SW480 (cell line): ENCODE results near the gene ZMYND19.
"Not testable (repeated sequence)": the region's sequence is repeated elsewhere in the genome, so short reads cannot be mapped to it uniquely, and the experiment has no call there.

ENCODE experiments used
- DNase-seq: peaks from one replicate; pipeline ENCODE4 v3.0.0-alpha.2; 2016; ENCODE audit warnings: low spot score

The ZMYND19 gene

DNA sequence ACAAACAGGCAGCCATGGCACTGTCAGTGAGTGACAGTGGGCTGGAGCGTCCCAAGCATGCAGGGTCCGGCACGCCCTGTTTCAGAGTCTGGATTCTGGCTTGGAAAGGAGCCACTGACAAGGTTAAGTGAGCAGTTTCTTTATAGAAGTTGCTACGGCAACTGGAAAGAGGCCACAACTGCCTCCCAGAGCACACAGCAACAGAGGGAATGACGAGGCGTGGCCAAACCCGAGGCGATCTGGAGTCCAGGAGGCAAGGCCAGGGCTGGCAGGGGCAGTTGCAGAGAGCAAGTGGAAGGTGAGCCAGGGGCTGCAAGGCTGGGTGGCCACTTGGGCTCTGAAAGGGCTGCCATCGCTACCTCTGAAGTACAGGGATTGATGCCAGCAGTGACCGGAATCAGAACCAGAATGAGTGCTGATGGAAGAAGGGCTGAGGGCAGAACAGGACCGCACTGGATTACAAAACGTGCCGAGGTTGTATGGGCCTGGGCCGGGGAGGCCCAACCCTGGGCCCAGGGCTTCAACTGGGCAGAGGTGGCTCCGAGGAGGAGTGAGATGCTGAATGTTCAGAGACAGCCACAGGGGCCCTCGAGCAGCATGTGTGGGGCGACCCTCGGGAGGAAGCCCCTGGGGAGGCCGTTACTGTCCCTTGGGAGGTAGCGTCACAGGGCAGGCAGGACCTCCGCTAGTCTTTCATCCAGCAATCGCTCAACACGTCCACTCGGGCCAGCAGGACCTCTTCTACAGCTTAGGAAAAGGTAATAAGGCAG, 34.1 kb downstream of the ZMYND19 start:
- peak; percentile 24 for DNase-seq

DNA sequence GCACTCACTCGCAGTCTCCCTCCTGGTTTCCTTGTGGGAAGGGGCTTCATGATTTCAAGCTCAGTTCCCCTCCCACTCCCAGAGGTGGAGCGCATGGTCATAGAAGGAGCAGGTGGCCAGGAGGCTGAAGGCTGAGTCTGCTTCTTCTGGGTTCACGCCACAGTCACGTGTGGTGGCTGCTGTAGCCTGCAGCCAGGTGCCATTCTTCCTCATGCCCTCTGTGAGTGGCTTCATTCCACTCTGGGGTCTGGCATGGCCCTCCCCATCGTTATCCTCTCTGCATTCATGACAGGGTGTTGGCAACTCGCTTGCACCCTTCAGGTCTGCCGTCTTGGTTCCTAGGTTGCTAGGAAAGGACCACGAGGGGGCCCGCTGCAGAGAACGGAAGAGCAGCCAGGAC, 35.1 kb downstream of the ZMYND19 start:
- no peak for DNase-seq

DNA sequence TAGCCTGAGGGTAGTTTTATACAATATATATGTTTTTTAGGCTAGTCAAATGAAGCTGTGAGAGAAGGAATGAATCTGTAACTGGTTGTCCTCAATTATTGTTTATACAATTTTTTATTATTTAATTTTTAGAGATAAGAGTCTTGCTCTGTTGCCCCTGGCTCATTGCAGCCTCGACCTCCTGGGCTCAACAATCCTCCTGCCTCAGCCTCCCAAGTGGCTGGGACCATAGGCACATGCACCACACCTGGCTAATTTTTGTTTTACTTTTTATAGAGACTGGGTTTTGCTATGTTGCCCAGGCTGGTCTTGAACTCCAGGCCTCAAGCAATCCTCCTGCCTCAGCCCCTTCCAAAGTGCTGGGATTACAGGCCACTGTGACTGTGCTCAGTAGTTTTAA, 36.0 kb downstream of the ZMYND19 start:
- DNase-seq: no peak

DNA sequence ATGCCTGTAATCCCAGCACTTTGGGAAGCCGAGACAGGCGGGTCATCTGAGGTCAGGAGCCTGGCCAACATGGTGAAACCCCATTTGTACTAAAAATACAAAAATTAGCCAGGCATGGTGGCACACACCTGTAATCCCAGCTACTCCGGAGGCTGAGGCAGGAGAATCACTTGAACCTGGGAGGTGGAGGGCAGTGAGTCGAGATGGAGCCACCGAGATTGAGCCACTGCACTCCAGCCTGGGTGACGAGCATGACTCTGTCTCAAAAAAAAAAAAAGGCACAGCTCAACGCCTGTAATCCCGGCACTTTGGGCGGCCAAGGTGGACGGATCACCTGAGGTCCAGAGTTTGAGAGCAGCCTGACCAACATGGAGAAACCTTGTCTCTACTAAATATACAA, 36.7 kb downstream of the ZMYND19 start:
- DNase-seq: not testable (repeated sequence)

DNA sequence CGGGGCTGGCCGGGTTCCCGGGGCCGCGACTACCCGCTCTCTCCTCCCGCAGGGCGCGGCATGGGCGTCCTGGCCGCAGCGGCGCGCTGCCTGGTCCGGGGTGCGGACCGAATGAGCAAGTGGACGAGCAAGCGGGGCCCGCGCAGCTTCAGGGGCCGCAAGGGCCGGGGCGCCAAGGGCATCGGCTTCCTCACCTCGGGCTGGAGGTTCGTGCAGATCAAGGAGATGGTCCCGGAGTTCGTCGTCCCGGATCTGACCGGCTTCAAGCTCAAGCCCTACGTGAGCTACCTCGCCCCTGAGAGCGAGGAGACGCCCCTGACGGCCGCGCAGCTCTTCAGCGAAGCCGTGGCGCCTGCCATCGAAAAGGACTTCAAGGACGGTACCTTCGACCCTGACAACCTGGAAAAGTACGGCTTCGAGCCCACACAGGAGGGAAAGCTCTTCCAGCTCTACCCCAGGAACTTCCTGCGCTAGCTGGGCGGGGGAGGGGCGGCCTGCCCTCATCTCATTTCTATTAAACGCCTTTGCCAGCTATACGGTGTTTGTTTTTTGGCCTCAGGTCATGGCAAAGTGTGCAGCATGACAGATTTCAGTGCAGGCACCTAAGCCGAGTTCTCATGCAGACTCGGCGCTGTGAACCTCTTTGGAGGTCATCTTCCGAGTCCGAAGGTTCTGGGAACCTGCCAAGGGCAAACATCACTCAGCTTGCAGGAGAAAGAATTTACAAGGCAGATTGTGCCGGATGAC, 38.1 kb downstream of the ZMYND19 start:
- DNase-seq: peak; percentile 23

DNA sequence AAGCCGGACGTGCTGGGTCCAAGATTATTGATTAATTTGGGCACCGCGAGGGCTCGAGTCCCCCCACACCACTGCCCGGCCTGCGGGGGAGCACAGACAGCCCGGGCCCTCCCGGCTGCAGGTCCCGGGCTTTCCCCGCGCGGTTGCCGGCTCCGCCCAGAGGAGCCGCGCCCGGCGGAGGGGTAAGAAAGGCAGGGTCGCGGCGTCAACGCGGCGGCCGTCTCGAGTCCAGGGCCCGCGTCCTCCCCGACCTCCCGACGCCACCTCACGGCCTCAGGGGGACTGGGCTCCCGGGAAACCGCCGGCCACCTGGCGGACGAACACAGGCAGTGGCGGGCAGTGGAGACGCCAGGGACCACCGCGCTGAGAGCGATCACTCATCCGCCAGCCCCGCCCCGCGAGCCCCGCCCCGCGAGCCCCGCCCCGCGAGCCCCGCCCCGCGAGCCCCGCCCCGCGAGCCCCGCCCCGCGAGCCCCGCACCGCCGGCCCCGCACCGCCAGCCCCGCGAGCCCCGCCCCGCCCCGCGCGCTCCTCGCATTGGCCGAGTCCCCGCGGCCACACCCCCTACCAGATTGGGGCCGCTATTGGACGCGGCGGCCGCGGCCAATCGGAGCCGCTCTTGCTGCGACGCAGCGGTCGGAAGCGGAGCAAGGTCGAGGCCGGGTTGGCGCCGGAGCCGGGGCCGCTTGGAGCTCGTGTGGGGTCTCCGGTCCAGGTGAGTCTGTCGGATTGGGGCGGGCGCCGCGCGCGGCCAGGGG, 38.9 kb downstream of the ZMYND19 start, which contains the start of gene MRPL41:
MRPL41 (plus strand) TSS at position 616 of the 758 bp plus-strand sequence. CDS start 203 bp downstream, outside the sequence.
- peak; percentile 81 for DNase-seq

DNA sequence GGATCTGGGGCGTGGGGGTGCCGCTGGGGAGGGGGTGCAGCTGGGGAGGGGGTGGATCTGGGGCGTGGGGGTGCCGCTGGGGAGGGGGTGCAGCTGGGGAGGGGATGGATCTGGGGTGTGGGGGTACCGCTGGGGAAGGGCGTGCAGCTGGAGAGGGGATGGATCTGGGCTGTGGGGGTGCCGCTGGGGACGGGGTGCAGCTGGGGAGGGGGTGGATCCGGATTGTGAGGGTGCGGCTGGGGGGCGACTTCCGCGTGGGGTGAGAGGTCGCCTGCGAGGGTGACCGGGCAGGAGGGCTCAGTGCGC, 39.4 kb downstream of the ZMYND19 start:
- not testable (repeated sequence) for DNase-seq

DNA sequence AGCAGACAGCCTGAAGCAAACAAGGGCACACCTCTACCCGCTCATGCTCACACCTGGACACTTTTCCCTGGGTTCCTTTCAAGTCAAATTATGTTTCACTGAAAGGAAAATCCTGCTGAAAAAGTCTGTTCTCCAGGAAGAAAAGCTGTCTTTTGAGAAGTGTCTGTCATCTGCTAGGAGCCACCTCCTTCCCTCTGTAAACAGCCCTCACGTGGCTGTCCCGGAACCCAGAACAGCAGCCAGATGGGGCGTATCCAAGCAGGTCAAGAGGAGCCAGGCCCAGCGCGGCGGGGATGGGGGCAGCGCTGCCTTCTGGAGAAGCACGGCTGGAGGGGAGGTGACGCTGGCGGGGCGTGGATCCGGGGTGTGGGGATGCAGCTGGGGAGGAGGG, 40.1 kb downstream of the ZMYND19 start, which contains the start of gene PNPLA7:
PNPLA7 (minus strand) TSS at position 172 of the 391 bp plus-strand sequence. CDS start 205 bp downstream, outside the sequence.
- peak; percentile 73 for DNase-seq

DNA sequence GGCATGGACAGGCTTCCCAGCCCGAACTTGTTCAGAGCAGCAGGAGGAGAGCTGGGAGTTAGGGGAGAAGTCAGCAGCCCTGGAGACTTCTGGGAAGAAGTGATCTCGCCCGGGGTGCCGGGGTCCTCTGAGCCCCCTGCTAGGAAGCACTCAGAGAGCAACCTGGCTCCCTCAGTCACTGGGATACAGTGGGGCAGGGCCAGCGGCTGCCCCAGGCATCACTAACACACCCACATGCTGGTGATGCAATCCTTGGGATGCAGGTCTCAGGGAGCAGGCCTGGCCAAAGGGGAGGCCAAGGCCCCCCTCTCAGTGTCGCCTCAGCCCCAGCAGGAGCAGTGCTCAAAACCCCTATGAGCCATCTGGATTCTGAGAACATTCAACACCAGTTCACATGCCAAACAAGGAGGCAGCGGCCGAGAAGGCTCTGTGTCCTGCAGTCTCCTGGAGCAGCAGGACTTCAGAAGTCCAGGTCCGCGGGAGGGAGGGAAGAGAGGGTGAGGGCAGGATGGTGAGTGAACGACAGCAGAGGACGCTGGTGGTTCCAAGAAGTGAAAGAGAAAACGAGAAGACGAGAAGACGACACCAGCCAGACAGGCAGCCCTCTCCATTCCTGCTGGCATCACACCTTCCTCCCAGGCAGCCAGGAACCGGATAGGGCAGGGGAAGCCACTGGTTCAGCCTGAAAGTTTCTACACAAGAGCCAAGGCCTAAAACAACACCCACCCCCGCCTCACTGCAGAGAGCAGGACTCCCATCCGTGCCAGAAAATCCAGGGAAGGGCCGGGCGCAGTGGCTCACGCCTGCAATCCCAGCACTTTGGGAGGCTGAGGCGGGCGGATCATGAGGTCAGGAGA, 42.4 kb downstream of the ZMYND19 start:
- DNase-seq: no peak

DNA sequence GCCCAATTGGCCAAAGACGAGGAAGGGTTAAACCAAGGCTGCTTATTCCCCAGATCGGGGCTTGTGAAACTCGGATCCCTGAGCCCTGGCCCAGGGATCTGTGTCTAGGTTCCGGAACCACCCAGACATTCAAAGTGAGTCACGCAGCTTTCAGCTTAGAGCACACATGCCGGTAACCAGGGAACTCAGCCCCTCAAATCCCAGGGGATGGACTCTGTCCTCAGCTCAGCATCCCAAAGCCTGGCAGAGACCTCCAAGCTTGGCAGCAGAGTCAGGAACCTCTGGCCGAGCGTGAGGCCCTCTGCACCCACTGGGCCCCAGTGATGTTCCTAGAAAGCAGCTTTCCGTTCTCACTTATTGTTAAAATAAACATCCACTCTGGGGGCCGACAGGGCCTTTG, 45.2 kb downstream of the ZMYND19 start:
- no peak for DNase-seq

DNA sequence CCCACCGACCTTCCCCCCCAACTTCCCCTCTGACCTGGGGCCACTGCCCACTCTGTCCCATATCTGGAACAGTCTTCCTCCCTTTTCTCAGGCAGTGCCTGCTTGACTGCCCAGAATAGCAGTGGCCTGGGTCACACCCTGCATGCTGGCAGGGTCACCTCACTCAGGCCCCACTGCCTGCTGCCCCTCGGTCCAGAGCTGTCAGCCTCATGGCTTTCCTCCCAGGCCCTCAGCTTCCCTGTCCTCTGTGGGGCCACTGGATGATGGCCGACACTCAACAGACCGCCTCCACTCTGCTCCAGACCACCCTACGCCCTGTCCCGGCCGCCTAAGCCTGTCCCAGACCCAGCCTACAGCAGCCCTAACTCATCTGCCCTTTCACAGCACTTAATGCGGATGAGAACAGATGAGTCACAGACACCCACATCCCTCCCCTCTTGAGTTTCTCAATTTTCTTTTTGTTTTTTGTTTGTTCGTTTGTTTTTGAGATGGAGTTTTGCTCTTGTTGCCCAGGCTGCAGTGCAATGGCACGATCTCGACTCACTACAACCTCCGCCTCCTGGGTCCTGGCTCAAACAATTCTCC, 46.0 kb downstream of the ZMYND19 start:
- no peak for DNase-seq

DNA sequence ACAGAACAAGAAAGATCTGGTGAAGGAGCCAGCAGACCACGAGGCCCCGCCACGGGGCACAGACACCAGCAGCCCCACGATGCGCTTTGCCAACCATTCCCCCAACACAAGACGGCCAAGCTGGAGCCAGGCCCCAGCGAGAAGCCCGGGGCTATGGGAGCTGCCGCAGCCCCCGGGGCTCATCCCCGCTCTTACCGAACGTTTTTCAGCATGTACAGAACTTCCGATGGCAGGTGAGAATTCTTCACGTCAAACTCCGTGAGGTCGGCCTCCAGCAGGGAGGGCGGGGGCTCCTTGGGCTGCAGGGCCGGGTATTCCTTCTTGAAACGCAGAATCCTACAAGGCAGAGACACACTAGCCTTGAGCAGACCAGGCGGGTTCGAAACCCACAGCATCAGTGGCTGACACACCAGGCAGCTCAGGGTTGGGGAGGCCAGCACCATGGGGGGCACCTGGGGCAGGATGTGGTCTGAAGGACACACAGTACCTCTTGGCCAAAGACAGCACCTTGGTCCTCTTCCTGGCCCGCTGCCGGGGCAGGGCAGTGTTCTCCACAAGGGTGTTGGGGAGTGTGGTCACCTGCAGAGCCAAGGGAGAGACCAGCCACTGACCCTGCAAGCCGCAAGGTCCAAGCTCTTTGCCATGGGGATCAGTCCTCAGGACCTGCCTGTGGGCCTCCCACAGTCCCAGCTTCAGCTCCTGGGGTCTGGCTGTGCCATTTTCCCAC, 46.9 kb downstream of the ZMYND19 start:
- DNase-seq: no peak

DNA sequence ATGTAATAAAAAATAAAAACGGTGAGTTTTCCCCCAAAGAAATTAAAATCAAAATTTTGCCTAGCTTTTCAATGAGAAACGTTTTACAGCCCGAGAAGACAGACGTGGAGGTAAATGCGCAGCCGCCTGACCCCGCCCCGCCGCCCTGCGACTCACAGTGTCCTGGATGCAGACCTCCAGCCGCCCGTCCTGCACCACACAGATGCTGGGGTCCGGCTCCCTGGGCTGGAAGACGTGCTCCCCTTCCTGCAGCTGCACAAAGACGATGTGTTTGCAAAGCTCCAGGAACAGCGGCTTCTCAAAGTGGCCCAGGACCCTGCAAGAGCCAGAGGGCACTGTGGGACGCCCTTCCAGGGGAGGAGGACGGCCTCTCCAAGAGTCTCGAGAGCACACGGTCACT, 47.8 kb downstream of the ZMYND19 start:
- no peak for DNase-seq

DNA sequence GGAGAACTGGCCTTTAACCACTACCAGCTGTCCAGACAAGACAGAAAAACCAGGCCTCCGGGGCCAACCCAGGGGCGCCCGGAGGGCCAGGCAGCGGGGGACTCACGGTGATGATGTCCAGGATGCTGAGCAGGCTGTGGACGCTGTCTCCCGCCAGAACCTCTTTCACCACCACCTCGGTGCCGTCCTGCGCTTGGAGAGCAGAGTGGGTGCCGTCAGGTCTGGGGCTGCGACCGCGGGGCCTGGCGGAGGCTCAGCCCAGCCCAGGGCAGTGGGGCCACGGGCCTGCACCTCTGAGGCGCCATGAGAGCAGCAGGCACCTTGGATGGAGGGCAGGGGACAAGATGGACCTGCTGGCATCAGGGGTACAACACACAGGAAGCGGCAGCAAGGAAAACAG, 49.8 kb downstream of the ZMYND19 start:
- no peak for DNase-seq

DNA sequence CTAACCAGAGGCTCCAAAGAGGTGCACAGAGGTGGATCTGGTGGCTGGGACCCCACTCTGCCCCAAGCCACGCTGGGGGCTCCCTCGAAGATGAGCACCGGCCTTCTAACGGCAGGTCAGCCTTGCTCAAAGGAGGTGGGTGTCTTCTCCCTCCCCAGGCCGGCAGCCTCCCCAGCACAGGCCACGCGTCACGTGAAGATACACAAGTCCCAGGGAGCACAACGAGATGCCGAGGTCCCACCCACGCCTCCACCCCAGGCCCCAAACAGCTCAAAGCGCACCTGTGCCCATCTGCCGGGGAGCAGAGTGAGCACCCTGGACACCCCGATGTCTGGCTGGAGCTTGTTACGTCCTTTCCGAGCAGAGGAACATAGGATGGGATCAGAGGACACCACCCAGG, 52.3 kb downstream of the ZMYND19 start:
- DNase-seq: no peak

DNA sequence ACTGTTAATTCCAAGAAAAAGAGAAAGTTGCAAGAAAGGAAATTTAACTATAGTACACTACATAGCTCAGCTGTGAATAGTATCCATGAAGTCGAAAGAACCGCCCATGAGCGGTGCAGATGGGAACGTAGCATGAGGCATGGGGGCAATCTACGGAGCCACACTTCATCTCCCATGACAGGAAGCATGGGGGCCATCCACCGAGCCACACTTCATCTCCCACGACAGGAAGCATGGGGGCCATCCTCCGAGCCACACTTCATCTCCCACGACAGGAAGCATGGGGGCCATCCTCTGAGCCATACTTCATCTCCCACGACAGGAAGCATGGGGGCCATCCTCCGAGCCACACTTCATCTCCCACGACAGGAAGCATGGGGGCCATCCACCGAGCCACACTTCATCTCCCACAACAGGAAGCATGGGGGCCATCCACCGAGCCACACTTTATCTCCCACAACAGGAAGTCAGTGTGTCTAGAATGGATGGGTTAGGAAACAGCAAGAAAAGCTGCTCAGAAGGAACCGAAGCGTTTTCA, 53.6 kb downstream of the ZMYND19 start:
- not testable (repeated sequence) for DNase-seq

DNA sequence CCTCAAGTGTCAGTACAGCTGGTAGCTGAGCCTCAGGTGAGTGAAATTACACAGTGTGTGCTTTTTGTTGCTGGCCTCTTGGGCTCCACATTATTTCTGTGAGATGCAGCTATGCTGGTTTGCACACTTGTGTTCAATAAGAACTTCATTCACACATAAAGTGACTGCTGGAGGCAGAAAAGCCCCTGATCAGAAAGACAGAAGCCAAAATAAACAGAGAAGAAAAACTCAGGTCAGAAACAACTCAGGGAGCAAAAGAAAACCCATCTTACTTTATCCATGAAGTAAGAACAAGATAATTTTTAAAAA, 55.2 kb downstream of the ZMYND19 start:
- DNase-seq: no peak

DNA sequence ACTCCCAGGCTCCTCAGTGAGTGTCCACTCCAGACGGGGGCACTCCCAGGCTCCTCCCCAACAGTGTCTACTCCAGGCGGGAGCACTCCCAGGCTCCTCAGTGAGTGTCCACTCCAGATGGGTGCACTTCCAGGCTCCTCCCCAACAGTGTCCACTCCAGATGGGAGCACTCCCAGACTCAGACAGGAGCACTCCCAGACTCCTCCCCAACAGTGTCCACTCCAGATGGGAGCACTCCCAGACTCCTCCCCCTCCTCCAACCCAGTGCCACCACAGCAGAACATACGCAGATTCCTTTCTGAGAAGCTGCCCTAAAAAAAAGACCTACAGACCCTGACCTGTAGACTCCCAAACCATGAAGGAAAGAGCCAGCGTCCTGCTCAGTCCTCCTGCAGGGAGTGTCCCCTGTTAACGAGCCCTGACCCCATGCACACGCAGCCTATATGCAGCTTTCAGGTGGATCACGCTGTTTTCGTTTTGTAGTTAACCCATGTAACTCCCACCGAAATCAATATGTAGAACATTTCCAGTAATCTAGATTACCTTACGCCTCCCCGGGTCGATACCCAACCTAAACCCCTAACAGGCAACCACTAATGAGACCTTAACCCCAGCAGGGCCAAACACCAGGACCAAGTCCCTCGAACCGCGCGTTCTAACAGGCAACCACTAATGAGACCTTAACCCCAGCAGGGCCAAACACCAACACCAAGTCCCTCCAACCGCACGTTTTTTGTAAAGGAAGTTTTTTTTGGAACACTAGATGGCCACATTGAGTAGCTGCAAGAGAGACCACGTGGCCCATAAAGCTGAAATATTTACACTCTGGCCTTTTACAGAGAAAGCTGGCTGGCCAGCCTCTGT, 55.8 kb downstream of the ZMYND19 start:
- DNase-seq: peak; percentile 80

DNA sequence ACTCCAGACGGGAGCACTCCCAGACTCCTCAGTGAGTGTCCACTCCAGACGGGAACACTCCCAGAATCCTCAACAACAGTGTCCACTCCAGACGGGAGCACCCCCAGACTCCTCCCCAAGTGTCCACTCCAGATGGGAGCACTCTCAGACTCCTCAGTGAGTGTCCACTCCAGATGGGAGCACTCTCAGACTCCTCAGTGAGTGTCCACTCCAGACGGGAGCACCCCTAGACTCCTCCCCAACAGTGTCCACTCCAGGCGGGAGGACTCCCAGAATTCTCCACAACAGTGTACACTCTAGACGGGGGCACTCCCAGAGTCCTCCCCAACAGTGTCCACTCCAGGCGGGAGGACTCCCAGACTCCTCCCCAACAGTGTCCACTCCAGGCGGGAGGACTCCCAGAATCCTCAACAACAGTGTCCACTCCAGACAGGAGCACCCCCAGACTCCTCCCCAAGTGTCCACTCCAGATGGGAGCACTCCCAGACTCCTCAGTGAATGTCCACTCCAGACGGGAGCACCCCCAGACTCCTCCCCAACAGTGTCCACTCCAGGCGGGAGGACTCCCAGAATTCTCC, 57.3 kb downstream of the ZMYND19 start:
- DNase-seq: not testable (repeated sequence)
